MCF 10A (cell line): ENCODE measurements around the gene MED26. TPM values are rescaled to one million over a fixed set of nuclear protein-coding genes. Genes with fewer than 3 reads are reported as not detected.

Experiments
- BruUV-seq: library from RNA; stranded (reverse); fragments of 400-500 nt; replicated peaks from 2 replicates; lab custom pipeline; 2021; lab: Mats Ljungman, UMichigan
- CTCF ChIA-PET: fragments of 300-600 bp; sonication (Branson Sonifier 250); formaldehyde crosslinking; extraction: SDS; loops from one replicate; lab custom pipeline; 2021; ENCODE audit warnings: antibody characterized with exemption, inconsistent platforms; lab: Yijun Ruan, JAX
- POLR2A ChIA-PET: fragments of 300-600, 350-650 bp; sonication (Branson Sonifier 250); formaldehyde crosslinking; extraction: SDS; loops from one replicate; lab custom pipeline; 2020; ENCODE audit warnings: antibody characterized with exemption, inconsistent platforms; lab: Yijun Ruan, JAX
- DNase-seq: peaks from one replicate; pipeline ENCODE4 v3.0.0-alpha.2; 2018; ENCODE audit not compliant: unreplicated experiment
- H3K27ac Mint-ChIP-seq: one replicate; pipeline ENCODE4 v1.8.0; 2022; ENCODE audit warnings: mild to moderate bottlenecking, low read depth, mixed read lengths; ENCODE audit not compliant: unreplicated experiment
- H3K27me3 Mint-ChIP-seq: one replicate; pipeline ENCODE4 v1.8.0; 2022; ENCODE audit warnings: mixed read lengths; ENCODE audit not compliant: insufficient read depth, unreplicated experiment
- H3K36me3 Mint-ChIP-seq: one replicate; pipeline ENCODE4 v1.8.0; 2022; ENCODE audit warnings: mild to moderate bottlenecking, moderate library complexity, mixed read lengths; ENCODE audit not compliant: insufficient read depth, unreplicated experiment
- H3K4me1 Mint-ChIP-seq: one replicate; pipeline ENCODE4 v1.8.0; 2022; ENCODE audit warnings: mixed read lengths; ENCODE audit not compliant: insufficient read depth, unreplicated experiment
- H3K4me3 Mint-ChIP-seq: one replicate; pipeline ENCODE4 v1.8.0; 2022; ENCODE audit warnings: mild to moderate bottlenecking, moderate library complexity, mixed read lengths; ENCODE audit not compliant: unreplicated experiment
- H3K9me3 Mint-ChIP-seq: one replicate; pipeline ENCODE4 v1.8.0; 2022; ENCODE audit warnings: mixed read lengths; ENCODE audit not compliant: unreplicated experiment
- CTCF ChIP-seq: fragments of 200-600 bp; IDR thresholded peaks from one replicate; pipeline ENCODE4 v1.8.0; 2022; ENCODE audit warnings: antibody characterized with exemption, mild to moderate bottlenecking; ENCODE audit not compliant: unreplicated experiment
- intact Hi-C: fragments of 100-400 bp; cut with micrococcal nuclease; formaldehyde crosslinking; loops from 2 replicates; pipeline ENCODE4 v1.14.1; 2022
- total RNA-seq: library from RNA; stranded (reverse); gene quantifications from 2 replicates; pipeline ENCODE4 v1.2.3, GENCODE V29; 2022

The MED26 gene
- total RNA-seq, 1 experiment from 2014 or later: 12.9 TPM

- TF ChIP-seq CTCF: no peak
- Mint-ChIP-seq H3K4me3 (peak within 1 kb of the TSS; percentile 95), H3K4me1 (peaks cover 7% of the 10 kb centered on the region), H3K36me3 (peaks cover 36% of the 10 kb centered on the region), H3K27me3 (no peaks in the 10 kb centered on the region), H3K9me3 (no peaks in the 10 kb centered on the region), H3K27ac (peak within 1 kb of the TSS; percentile 94)
- peak; percentile 99 for DNase-seq
- POLR2A ChIA-PET: interaction anchor here (0.6 to 3.7 kb wide), 34 partner anchors 10 to 609 kb away, joined by 3 to 30 read pairs (median 4); partner anchors contain the start of genes C19orf44, CALR3, CHERP and MED26
- BruUV-seq: no TSS peak
- CTCF ChIA-PET: interaction anchor here (0.7 to 1.1 kb wide), 4 partner anchors 34 to 637 kb away, joined by 3 to 4 read pairs (median 4); no protein-coding TSS in a partner anchor
- intact Hi-C loops: no loop called here
Measured at GRCh38 chr19:16659832-16660708, 32.1 kb upstream of the MED26 start, which contains the start of gene SMIM7. TSS of gene SMIM7 (minus strand) at chr19:16660144. CDS start at chr19:16660110, 34 bp downstream.

- TSS peak; percentile 38 for BruUV-seq
- H3K36me3 Mint-ChIP-seq: peaks cover 43% of the 10 kb centered on the region
- peaks cover 7% of the 10 kb centered on the region for H3K4me1 Mint-ChIP-seq
- no peaks in the 10 kb centered on the region for H3K9me3 Mint-ChIP-seq
- peak overlapping the region; percentile 95 for H3K4me3 Mint-ChIP-seq
- POLR2A ChIA-PET: interaction anchor here (0.6 to 3.7 kb wide), 22 partner anchors 13 to 610 kb away, joined by 3 to 30 read pairs (median 4); partner anchors contain the start of genes C19orf44, CALR3, MED26 and NWD1
- CTCF ChIA-PET: interaction anchor here (0.7 kb wide), 1 partner anchor 638 kb away, joined by 3 read pairs; no protein-coding TSS in a partner anchor
- TF ChIP-seq CTCF: no peak
- no peak for DNase-seq
- intact Hi-C loops: no loop called here
- no peaks in the 10 kb centered on the region for H3K27me3 Mint-ChIP-seq
- H3K27ac Mint-ChIP-seq: peak overlapping the region; percentile 94
Measured at GRCh38 chr19:16659464-16659831, 31.4 kb upstream of the MED26 start.

- no peak overlapping the region for H3K4me3 Mint-ChIP-seq
- no peaks in the 10 kb centered on the region for H3K27me3 Mint-ChIP-seq
- peaks cover 61% of the 10 kb centered on the region for H3K36me3 Mint-ChIP-seq
- CTCF ChIA-PET: no interaction called here
- POLR2A ChIA-PET: no interaction called here
- TF ChIP-seq CTCF: no peak
- peaks cover 7% of the 10 kb centered on the region for H3K4me1 Mint-ChIP-seq
- H3K27ac Mint-ChIP-seq: no peak overlapping the region
- intact Hi-C loops: no loop called here
- no peak for DNase-seq
- BruUV-seq: no TSS peak
- H3K9me3 Mint-ChIP-seq: no peaks in the 10 kb centered on the region
Measured at GRCh38 chr19:16657384-16657783, 29.4 kb upstream of the MED26 start.

GRCh38 chr19:16655727-16656126 is 27.7 kb upstream of the MED26 start:
- H3K27ac Mint-ChIP-seq: no peak overlapping the region

More at GRCh38 chr19:16655727-16656126, 27.7 kb upstream of the MED26 start:
- POLR2A ChIA-PET: no interaction called here
- Mint-ChIP-seq H3K4me3 (no peak overlapping the region), H3K36me3 (peaks cover 77% of the 10 kb centered on the region), H3K4me1 (peaks cover 7% of the 10 kb centered on the region), H3K9me3 (no peaks in the 10 kb centered on the region), H3K27me3 (no peaks in the 10 kb centered on the region)
- DNase-seq: no peak
- intact Hi-C loops: no loop called here
- CTCF ChIA-PET: no interaction called here
- BruUV-seq: no TSS peak
- TF ChIP-seq CTCF: no peak
